A549 (cell line): ENCODE data around the gene DEPDC1B. TPM values are rescaled to one million over a fixed set of nuclear protein-coding genes. Genes with fewer than 3 reads are reported as not detected.

Experiments used
- ATAC-seq, 2 experiments: fragments of 200-7000 bp in 1 of 2; fragments of >200 bp in 1 of 2; cut with Nextera tagmentation in 1 of 2; cut with Tn5 transposase in 1 of 2; 3 replicates each; pipeline versions ENCODE4 v1.8.0 to v1.9.1; 2018 to 2020; ENCODE audit warnings: mild to moderate bottlenecking in 1 of 2, moderate library complexity in 1 of 2
- CTCF ChIA-PET: fragments of 300-600 bp; sonication (Branson Sonifier 250); formaldehyde crosslinking; extraction: SDS; loops from one replicate; lab custom pipeline; 2021; ENCODE audit warnings: antibody characterized with exemption, inconsistent platforms; lab: Yijun Ruan, JAX
- POLR2A ChIA-PET: fragments of 350-600 bp; formaldehyde crosslinking; extraction: SDS; loops from one replicate; lab custom pipeline; 2021; ENCODE audit warnings: antibody characterized with exemption, inconsistent platforms; lab: Yijun Ruan, JAX
- DNase-seq, 2 experiments: peaks; one replicate each; pipeline versions ENCODE4 v3.0.0 to v3.0.0-alpha.2; 2011 to 2016; ENCODE audit warnings: low read depth in 1 of 2, low spot score in 1 of 2
- FAIRE-seq: peaks from 2 replicates; lab custom pipeline; 2011; peaks lifted over from hg19 to GRCh38; lab: Jason Lieb, UNC
- H3K27ac ChIP-seq, 2 experiments: fragments of >200 bp; sonication (Bioruptor Twin); formaldehyde crosslinking; 3 replicates each; pipeline ENCODE4 v1.5.1; 2016 to 2017
- H3K4me1 ChIP-seq: fragments of >200 bp; sonication (Bioruptor Twin); formaldehyde crosslinking; 3 replicates; pipeline ENCODE4 v1.6.1; 2016
- H3K4me2 ChIP-seq: fragments of >200 bp; sonication (Bioruptor Twin); formaldehyde crosslinking; 3 replicates; pipeline ENCODE4 v1.6.1; 2016
- H3K4me3 ChIP-seq: fragments of >200 bp; sonication (Bioruptor Twin); formaldehyde crosslinking; 3 replicates; pipeline ENCODE4 v1.5.1; 2016
- H3K9me3 ChIP-seq: fragments of >200 bp; sonication (Bioruptor Twin); formaldehyde crosslinking; 3 replicates; pipeline ENCODE4 v1.6.1; 2016
- BCL3 ChIP-seq: fragments of >200 bp; sonication (Bioruptor Twin); formaldehyde crosslinking; IDR thresholded peaks from 3 replicates; pipeline ENCODE4 v1.6.1; 2016
- CBX8 ChIP-seq: fragments of 200-600 bp; sonication (generic); IDR thresholded peaks from 2 replicates; pipeline ENCODE4 v1.6.1; 2016
- CEBPB ChIP-seq, 2 experiments: fragments of >200 bp in 1 of 2; sonication (Bioruptor Twin) in 1 of 2; formaldehyde crosslinking in 1 of 2; IDR thresholded peaks; 2 replicates each; pipeline ENCODE4 v1.6.1; 2012 to 2016
- CHD2 ChIP-seq: fragments of 150-350 bp; IDR thresholded peaks from 2 replicates; pipeline ENCODE4 v1.6.1; 2014; ENCODE audit warnings: low read length; ENCODE audit not compliant: partially characterized antibody
- CTCF ChIP-seq: fragments of >200 bp; sonication (Bioruptor Twin); formaldehyde crosslinking; IDR thresholded peaks from 3 replicates; pipeline ENCODE4 v1.5.1; 2016
- EHF ChIP-seq: fragments of 250-450 bp; sonication (Bioruptor Pico); IDR thresholded peaks from 2 replicates; pipeline ENCODE4 v1.5.0; 2020; ENCODE audit warnings: mild to moderate bottlenecking
- FOSB ChIP-seq: fragments of 250-450 bp; sonication (Bioruptor Pico); IDR thresholded peaks from 2 replicates; pipeline ENCODE4 v1.5.0; 2020; ENCODE audit warnings: mild to moderate bottlenecking, moderate library complexity
- FOSL2 ChIP-seq, 2 experiments: fragments of 450-650 bp in 1 of 2; fragments of >200 bp in 1 of 2; sonication (Bioruptor Twin) in 1 of 2; formaldehyde crosslinking; IDR thresholded peaks; 2 replicates each; pipeline versions ENCODE4 v1.5.0 to v1.6.1; 2016 to 2020; ENCODE audit warnings: mild to moderate bottlenecking in 1 of 2, moderate library complexity in 1 of 2
- HMGXB4 ChIP-seq: fragments of 250-450 bp; sonication (Bioruptor Pico); IDR thresholded peaks from 2 replicates; pipeline ENCODE4 v1.5.0; 2021; ENCODE audit warnings: mild to moderate bottlenecking, moderate library complexity, borderline replicate concordance
- JUNB ChIP-seq: fragments of >200 bp; sonication (Bioruptor Twin); formaldehyde crosslinking; IDR thresholded peaks from 2 replicates; pipeline ENCODE4 v1.6.1; 2016
- NFE2L2 ChIP-seq: fragments of 150-350 bp; conservative IDR thresholded peaks from 2 replicates; pipeline ENCODE4 v1.6.1; 2014; ENCODE audit warnings: low read length
- NPAS2 ChIP-seq: fragments of 250-450 bp; sonication (Bioruptor Pico); IDR thresholded peaks from 2 replicates; pipeline ENCODE4 v1.8.0; 2022; ENCODE audit warnings: mild to moderate bottlenecking, moderate library complexity, borderline replicate concordance
- PHF8 ChIP-seq: fragments of 200-600 bp; sonication (generic); IDR thresholded peaks from 2 replicates; pipeline ENCODE4 v1.6.1; 2016; ENCODE audit warnings: low read depth, mild to moderate bottlenecking, antibody characterized with exemption, moderate library complexity, borderline replicate concordance
- RAD21 ChIP-seq, 2 experiments: fragments of >200 bp in 1 of 2; sonication (Bioruptor Twin) in 1 of 2; formaldehyde crosslinking in 1 of 2; IDR thresholded peaks in 1 of 2; conservative IDR thresholded peaks in 1 of 2; 2 replicates in 1 of 2; 3 replicates in 1 of 2; pipeline ENCODE4 v1.6.1; 2012 to 2018; ENCODE audit warnings: inconsistent platforms in 1 of 2
- RFX5 ChIP-seq: fragments of 450-650 bp; IDR thresholded peaks from 2 replicates; pipeline ENCODE4 v1.7.1; 2014; ENCODE audit warnings: antibody characterized with exemption, mild to moderate bottlenecking, moderate library complexity
- RNF2 ChIP-seq: fragments of 200-600 bp; sonication (generic); IDR thresholded peaks from 2 replicates; pipeline ENCODE4 v1.6.1; 2016; ENCODE audit warnings: low read depth, mild to moderate bottlenecking, antibody characterized with exemption, moderate library complexity, borderline replicate concordance
- SMC3 ChIP-seq: fragments of >200 bp; sonication (Bioruptor Twin); formaldehyde crosslinking; IDR thresholded peaks from 3 replicates; pipeline ENCODE4 v1.6.1; 2018; ENCODE audit warnings: inconsistent platforms
- TP53 ChIP-seq: fragments of 250-450 bp; sonication (Bioruptor Pico); IDR thresholded peaks from 2 replicates; pipeline ENCODE4 v1.5.0; 2021; ENCODE audit warnings: mild to moderate bottlenecking, moderate library complexity
- ZFP36 ChIP-seq: fragments of 450-650 bp; IDR thresholded peaks from 2 replicates; pipeline ENCODE4 v1.6.1; 2014; ENCODE audit warnings: borderline replicate concordance; ENCODE audit not compliant: partially characterized antibody
- ZSCAN20 ChIP-seq: fragments of 250-450 bp; sonication (Bioruptor Pico); IDR thresholded peaks from 2 replicates; pipeline ENCODE4 v1.8.0; 2022; ENCODE audit warnings: mild to moderate bottlenecking, moderate library complexity
- WGBS: methylation state at CpG from one replicate; pipeline ENCODE4 v1.1.6; 2017; ENCODE audit errors: missing lambda C conversion rate; 5-methylcytosine and 5-hydroxymethylcytosine counted together
- polyA plus RNA-seq, 4 experiments: library from polyadenylated mRNA; depleted of rRNA in 3 of 4; stranded (reverse); fragments of >200 nt; fragmentation: RNase III in 1 of 4; extraction: RNeasy Plus Mini Kit Qiagen cat#74134 plus additional on column Dnase treatment in 1 of 4; gene quantifications; 2 replicates in 3 of 4; 3 replicates in 1 of 4; pipeline ENCODE4 v1.2.3, GENCODE V29; 2011 to 2017
- TF ChIP-seq, protein P1 (sequence below): fragments of 150-350 bp; IDR thresholded peaks from 2 replicates; pipeline ENCODE4 v1.6.1; 2014; ENCODE audit warnings: low read depth, mild to moderate bottlenecking, low read length
- TF ChIP-seq, protein P2 (sequence below): fragments of >200 bp; sonication (Bioruptor Twin); formaldehyde crosslinking; IDR thresholded peaks from 2 replicates; pipeline ENCODE4 v1.6.1; 2016

Gene DEPDC1B
- polyA plus RNA-seq, 2 of the 4 experiments (the other 2 are of a cell fraction) = 17.4 to 34.8 TPM

DNA sequence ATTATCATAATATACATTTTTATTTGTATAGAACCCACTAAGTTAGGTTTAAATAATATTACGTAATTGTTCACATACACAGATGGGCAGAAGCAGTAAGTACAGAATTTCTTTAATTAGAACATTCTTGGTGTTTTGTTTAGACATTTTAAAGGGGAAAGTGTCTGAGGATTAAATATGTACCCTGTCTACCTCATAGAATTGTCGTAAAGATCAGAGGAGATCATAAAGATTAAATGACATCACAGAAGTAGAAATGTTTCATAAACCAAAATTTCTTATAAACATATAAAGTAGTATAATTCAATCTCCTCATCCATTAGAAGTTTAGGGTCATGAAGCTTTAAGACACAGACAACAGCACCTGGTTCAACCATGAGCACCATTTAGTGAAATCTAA, 20.1 kb downstream of the DEPDC1B start:
- POLR2A ChIA-PET = no interaction called here
- Histone ChIP-seq H3K4me1 (peaks cover 15% of the 10 kb centered on the region), H3K9me3 (no peaks in the 10 kb centered on the region), H3K4me2 (no peak overlapping the region), H3K4me3 (no peak overlapping the region), H3K27ac (no peak overlapping the region)
- 91% methylated on average over 2 of the region's 2 CpGs for WGBS
- CTCF ChIA-PET = interaction anchor here (1.0 kb wide), 1 partner anchor 11 kb away, joined by 3 read pairs; no protein-coding TSS in a partner anchor
- TF ChIP-seq PHF8 = no peak
- TF ChIP-seq NFE2L2 = no peak
- TF ChIP-seq CHD2 = no peak
- TF ChIP-seq ZSCAN20 (CRISPR knock-in tag) = no peak
- TF ChIP-seq, protein P1, sequence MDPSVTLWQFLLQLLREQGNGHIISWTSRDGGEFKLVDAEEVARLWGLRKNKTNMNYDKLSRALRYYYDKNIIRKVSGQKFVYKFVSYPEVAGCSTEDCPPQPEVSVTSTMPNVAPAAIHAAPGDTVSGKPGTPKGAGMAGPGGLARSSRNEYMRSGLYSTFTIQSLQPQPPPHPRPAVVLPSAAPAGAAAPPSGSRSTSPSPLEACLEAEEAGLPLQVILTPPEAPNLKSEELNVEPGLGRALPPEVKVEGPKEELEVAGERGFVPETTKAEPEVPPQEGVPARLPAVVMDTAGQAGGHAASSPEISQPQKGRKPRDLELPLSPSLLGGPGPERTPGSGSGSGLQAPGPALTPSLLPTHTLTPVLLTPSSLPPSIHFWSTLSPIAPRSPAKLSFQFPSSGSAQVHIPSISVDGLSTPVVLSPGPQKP = no peak
- no peak for TF ChIP-seq HMGXB4 (CRISPR knock-in tag)
- no peak for TF ChIP-seq CTCF
- TF ChIP-seq RFX5 = no peak
- TF ChIP-seq JUNB = no peak
- no peak for TF ChIP-seq RAD21 (conservative IDR thresholded peaks at IDR 0.05 in 1 of 2, IDR thresholded peaks at IDR 0.05 in 1 of 2)
- no peak for TF ChIP-seq CEBPB (IDR thresholded peaks at IDR 0.05)
- TF ChIP-seq ZFP36 = no peak
- TF ChIP-seq, protein P2, sequence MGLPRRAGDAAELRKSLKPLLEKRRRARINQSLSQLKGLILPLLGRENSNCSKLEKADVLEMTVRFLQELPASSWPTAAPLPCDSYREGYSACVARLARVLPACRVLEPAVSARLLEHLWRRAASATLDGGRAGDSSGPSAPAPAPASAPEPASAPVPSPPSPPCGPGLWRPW = no peak
- TF ChIP-seq EHF = no peak
- no peak for TF ChIP-seq TP53 (CRISPR knock-in tag)
- FAIRE-seq (peak; percentile 70), ATAC-seq (no peak), DNase-seq (no peak)

DNA sequence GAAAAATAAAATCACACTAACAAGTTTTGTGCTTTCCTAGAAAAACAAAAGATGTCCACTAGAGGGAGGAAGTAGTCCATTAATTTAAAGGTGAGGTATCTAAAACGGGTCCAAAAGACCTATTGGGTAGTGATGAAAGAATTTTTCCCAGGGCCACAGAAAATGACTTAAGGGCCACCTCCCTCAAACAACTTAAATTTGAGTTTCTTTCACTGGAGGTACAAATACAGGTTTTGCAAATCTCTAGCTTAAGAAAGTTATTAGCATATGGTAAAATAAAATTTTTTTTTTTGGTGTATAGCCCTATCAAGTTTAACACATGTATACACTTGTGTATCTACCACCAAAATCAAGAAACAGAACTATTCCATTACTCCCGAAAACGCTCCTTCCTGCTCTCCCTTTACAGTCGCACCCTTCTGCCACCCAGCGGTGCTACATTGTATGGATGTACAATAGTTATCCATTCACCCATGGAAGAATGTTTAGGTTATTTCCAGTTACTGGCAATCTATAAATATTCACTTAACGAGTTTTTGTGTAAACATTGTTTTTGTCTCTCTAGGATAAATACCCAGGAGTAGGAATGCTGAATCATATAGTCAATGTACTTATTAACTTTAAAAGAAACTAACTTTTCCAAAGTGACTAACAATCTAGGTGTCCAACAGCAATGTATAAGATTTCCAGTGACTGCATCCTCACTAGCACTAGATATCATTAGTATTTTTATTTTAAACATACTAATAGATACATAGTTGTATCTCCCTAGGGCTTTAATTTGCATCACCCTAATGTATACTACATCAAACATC, 21.9 kb downstream of the DEPDC1B start:
- FAIRE-seq (peak; percentile 23), ATAC-seq (peak; percentile 64 to 85), DNase-seq (peak; percentile 54 to 56)
- CTCF ChIA-PET = interaction anchor here (0.6 to 2.3 kb wide), 16 partner anchors 9 to 1259 kb away, joined by 3 to 24 read pairs (median 4); partner anchors contain the start of gene DEPDC1B
- Histone ChIP-seq H3K4me3 (no peak overlapping the region), H3K4me2 (peak overlapping the region; percentile 61), H3K4me1 (peaks cover 19% of the 10 kb centered on the region), H3K9me3 (no peaks in the 10 kb centered on the region), H3K27ac (peak overlapping the region in 1 of 2 experiments; percentile 14; a peak in 1 of 6 replicates)
- TF ChIP-seq CBX8 (no peak), CTCF (peak; percentile 88), RAD21 (conservative IDR thresholded peaks at IDR 0.05 in 1 of 2, IDR thresholded peaks at IDR 0.05 in 1 of 2) (peak; percentile 81 to 88), NPAS2 (no peak), BCL3 (no peak), FOSL2 (IDR thresholded peaks at IDR 0.05) (no peak), FOSL2 (CRISPR knock-in tag; IDR thresholded peaks at IDR 0.05) (peak; percentile 18; the same call in 1 of the 2 replicates), RNF2 (no peak), PHF8 (no peak), FOSB (CRISPR knock-in tag) (no peak), SMC3 (peak; percentile 83)
- 4% methylated on average over 6 of the region's 6 CpGs for WGBS
- POLR2A ChIA-PET = interaction anchor here (1.4 kb wide), 1 partner anchor 22 kb away, joined by 3 read pairs; the partner anchor contains the start of gene DEPDC1B
